Omental fat pad (tissue), 4 donors: Measurements from ENCODE around the gene FPR3. TPM values are rescaled to one million over a fixed set of nuclear protein-coding genes. Genes with fewer than 3 reads are reported as not detected.

Source experiments
- ATAC-seq: fragments of 150-250 bp; one replicate; pipeline ENCODE4 v1.9.1; 2016; ENCODE audit warnings: mild to moderate bottlenecking, moderate library complexity; ENCODE audit not compliant: low FRiP score
- DNase-seq: peaks from one replicate; pipeline ENCODE4 v3.0.0-alpha.2; 2019; ENCODE audit warnings: low spot score
- total RNA-seq, 4 donors: library from RNA; depleted of rRNA; stranded (reverse); fragments of >200 nt; gene quantifications; one replicate each; pipeline ENCODE4 v1.1.0, GENCODE V29; 2016
- TF ChIP-seq, protein P1 (sequence below), 3 donors: fragments of 450-650 bp; IDR thresholded peaks; one replicate each; pipeline ENCODE4 v1.5.1; 2016 to 2017; ENCODE audit warnings: antibody characterized with exemption in 3 of 3, mild to moderate bottlenecking in 3 of 3, moderate library complexity in 2 of 3

FPR3 gene
- total RNA-seq, 4 donors from 2014 or later, result 10.2 to 50.0 (median 23.9) TPM

DNA sequence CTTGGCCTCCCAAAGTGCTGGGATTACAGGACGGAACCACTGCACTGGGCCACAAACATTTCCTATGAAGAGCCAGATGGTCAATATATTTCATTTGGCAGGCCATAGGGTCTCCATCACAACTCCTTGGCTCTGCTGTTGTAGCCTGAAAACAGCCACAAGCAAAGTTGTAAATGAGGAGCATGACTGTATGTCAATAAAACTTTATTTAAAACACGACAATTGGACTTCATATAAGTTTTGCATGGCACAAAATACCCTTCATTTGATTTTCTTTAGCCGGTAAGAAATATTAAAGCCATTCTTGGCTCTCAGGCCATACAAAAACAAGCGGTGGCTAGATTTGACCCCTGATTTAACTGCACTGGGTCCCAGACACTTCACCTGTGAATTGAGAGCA is 40.2 kb upstream of the FPR3 start:
- no peak for DNase-seq
- TF ChIP-seq, protein P1, sequence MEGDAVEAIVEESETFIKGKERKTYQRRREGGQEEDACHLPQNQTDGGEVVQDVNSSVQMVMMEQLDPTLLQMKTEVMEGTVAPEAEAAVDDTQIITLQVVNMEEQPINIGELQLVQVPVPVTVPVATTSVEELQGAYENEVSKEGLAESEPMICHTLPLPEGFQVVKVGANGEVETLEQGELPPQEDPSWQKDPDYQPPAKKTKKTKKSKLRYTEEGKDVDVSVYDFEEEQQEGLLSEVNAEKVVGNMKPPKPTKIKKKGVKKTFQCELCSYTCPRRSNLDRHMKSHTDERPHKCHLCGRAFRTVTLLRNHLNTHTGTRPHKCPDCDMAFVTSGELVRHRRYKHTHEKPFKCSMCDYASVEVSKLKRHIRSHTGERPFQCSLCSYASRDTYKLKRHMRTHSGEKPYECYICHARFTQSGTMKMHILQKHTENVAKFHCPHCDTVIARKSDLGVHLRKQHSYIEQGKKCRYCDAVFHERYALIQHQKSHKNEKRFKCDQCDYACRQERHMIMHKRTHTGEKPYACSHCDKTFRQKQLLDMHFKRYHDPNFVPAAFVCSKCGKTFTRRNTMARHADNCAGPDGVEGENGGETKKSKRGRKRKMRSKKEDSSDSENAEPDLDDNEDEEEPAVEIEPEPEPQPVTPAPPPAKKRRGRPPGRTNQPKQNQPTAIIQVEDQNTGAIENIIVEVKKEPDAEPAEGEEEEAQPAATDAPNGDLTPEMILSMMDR (IDR thresholded peaks at IDR 0.05), result no peak
- no peak for ATAC-seq

DNA sequence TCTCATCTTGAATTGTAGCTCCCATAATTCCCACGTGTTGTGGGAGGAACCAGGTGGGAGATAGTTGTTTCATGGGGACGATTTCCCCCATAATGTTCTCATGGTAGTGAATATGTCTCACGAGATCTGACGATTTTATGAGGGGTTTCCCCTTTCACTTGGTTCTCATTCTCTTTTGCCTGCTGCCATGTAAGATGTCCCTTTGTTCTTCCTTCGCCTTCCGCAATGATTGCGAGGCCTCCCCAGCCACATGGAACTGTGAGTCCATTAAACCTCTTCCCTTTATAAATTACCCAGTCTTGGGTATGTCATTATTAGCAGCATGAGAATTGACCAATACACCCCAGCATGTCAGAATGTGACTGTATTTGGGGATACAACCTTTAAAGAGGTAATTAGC is 39.4 kb upstream of the FPR3 start:
- TF ChIP-seq, protein P1 (IDR thresholded peaks at IDR 0.05), result no peak
- DNase-seq, result no peak
- ATAC-seq, result no peak

DNA sequence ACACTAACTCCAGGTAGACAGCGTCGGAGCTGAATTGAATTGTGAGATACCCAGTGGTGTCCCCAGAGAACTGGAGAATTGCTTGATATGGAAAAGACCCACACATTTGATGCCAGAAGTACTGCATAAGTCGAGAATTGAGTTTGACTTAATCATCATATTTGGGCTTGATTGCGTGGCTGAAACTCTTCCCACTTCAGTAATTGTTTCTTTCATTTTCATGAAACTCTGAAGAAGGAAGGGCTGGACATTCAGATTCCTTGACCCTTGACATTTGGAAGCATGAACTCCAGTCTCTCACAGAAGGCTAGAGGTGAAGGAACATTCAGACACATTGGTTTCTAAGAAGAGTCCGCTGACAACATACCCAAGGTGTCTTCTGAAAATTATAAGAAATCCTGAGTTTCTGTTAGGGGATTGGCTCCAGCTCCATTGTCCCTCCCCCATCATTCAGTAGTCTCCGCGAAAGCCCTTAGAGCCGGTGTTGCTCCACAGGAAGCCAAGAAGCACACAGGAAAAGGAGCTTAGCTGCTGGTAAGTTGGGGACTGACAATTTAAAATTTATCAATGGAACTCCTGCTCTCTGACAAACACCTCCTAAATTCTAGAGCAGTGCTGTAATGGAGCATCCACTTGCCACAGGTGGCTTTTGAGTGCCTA is 34.1 kb upstream of the FPR3 start, which contains the start of gene FPR2:
Gene FPR2 (plus strand): TSS at position 484 of the 660 bp plus-strand sequence. CDS start 7,479 bp downstream, outside the sequence.
- no peak for ATAC-seq
- DNase-seq, result no peak

DNA sequence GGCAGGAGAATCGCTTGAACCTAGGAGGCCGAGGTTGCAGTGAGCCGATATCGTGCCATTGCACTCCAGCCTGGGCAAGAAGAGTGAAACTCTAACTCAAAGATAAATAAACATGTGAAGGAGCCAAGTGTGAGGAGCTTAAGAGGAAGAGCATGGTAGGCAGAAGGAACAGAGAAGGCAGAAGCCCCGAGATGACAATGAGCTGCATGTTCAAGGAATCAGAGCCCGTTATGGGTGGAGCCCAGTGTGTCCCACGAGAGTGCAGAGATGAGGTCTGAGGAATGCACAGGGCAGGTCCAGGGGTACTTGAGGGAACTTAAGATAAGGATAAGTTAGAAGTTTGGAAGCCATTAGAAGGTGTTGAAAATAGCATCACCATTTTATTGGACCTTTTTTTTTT is 33.3 kb upstream of the FPR3 start:
- DNase-seq, result no peak
- TF ChIP-seq, protein P1 (IDR thresholded peaks at IDR 0.05), result no peak
- ATAC-seq, result no peak

More for the DNA sequence above, 34.1 kb upstream of the FPR3 start, which contains the start of gene FPR2:
- TF ChIP-seq, protein P1 (IDR thresholded peaks at IDR 0.05), result no peak

DNA sequence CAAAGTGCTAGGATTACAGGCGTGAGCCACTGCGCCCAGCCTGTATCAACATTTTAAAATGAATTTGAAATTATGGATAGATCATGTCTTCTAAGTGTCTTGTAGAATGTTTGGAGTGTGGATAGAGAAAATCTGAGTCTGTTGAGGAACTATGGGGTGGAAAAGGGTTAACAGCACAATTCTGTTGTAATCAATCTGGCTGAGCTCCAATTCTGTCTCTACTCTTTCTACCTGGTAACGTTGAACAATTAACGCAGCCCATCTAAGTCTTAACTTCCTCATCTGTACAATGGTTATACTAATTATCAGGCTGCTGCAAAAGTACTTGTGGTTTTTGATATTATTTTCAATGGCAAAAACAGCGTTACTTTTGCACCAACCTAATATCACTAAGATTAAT is 29.9 kb upstream of the FPR3 start:
- no peak for DNase-seq
- no peak for ATAC-seq
- TF ChIP-seq, protein P1 (IDR thresholded peaks at IDR 0.05), result no peak

DNA sequence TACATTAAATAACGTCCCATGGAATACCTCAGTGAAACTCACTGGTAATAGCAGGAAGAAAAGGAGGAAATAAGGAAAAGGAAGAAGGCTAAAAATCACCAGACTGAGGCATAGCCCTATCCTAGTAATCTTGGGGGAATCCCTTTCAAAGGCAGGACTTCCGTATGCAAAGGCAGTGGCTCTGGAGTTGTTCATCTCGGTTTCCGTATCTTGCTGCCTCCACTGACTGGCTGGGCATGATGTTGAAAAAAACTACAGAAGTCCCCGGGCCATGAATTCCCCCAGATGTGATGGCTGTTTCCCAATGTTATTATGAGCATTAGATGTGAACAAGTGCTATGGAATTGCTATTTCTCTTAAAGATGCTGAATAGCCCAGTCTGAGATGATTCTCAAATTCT is 28.5 kb upstream of the FPR3 start:
- ATAC-seq, result no peak
- TF ChIP-seq, protein P1 (IDR thresholded peaks at IDR 0.05), result no peak

More for the DNA sequence above, 28.5 kb upstream of the FPR3 start:
- no peak for DNase-seq
